Mesendoderm (in vitro differentiated cells): ENCODE results near the gene THAP7.
A peak's percentile ranks its signal among the peaks of the same experiment; 100 is the strongest.

ENCODE experiments used
- DNase-seq: peaks from one replicate; pipeline ENCODE4 v3.0.0; 2013
- H2AK5ac ChIP-seq: 2 replicates; pipeline ENCODE4 v1.6.1; 2013; ENCODE audit warnings: low read length, inconsistent platforms
- H2BK120ac ChIP-seq: 2 replicates; pipeline ENCODE4 v1.6.1; 2013; ENCODE audit warnings: low read depth, mild to moderate bottlenecking, low read length, moderate library complexity, mixed read lengths
- H2BK15ac ChIP-seq: replicated peaks from 2 replicates; pipeline ENCODE4 v1.6.1; 2013; ENCODE audit warnings: low read depth, mild to moderate bottlenecking, moderate library complexity
- H2BK5ac ChIP-seq: 2 replicates; pipeline ENCODE4 v1.6.1; 2013; ENCODE audit warnings: low read length, inconsistent platforms
- H3K18ac ChIP-seq: 2 replicates; pipeline ENCODE4 v1.6.1; 2013; ENCODE audit warnings: mild to moderate bottlenecking, low read length, mixed read lengths
- H3K23ac ChIP-seq: one replicate; pipeline ENCODE4 v1.6.1; 2013; ENCODE audit warnings: low read length
- H3K27ac ChIP-seq: 2 replicates; pipeline ENCODE4 v1.5.1; 2013; ENCODE audit warnings: low read depth, mild to moderate bottlenecking, inconsistent platforms, low read length, moderate library complexity
- H3K27me3 ChIP-seq: 2 replicates; pipeline ENCODE4 v1.6.1; 2013; ENCODE audit warnings: low read length, control low read depth, mild to moderate bottlenecking, inconsistent platforms; ENCODE audit not compliant: insufficient read depth, poor library complexity
- H3K36me3 ChIP-seq: 2 replicates; pipeline ENCODE4 v1.6.1; 2013; ENCODE audit warnings: low read length, inconsistent platforms; ENCODE audit not compliant: control insufficient read depth, insufficient read depth
- H3K4ac ChIP-seq: one replicate; pipeline ENCODE4 v1.6.1; 2013; ENCODE audit warnings: low read depth, mild to moderate bottlenecking, low read length, moderate library complexity
- H3K4me1 ChIP-seq: 2 replicates; pipeline ENCODE4 v1.6.1; 2013; ENCODE audit warnings: low read depth, low read length, inconsistent platforms; ENCODE audit not compliant: control insufficient read depth
- H3K4me2 ChIP-seq: 2 replicates; pipeline ENCODE4 v1.6.1; 2013; ENCODE audit warnings: low read length
- H3K4me3 ChIP-seq: 2 replicates; pipeline ENCODE4 v1.5.1; 2013; ENCODE audit warnings: mild to moderate bottlenecking, low read length
- H3K56ac ChIP-seq: one replicate; pipeline ENCODE4 v1.6.1; 2013; ENCODE audit warnings: low read length
- H3K79me1 ChIP-seq: 2 replicates; pipeline ENCODE4 v1.6.1; 2013; ENCODE audit warnings: low read length, inconsistent platforms
- H3K79me2 ChIP-seq: 2 replicates; pipeline ENCODE4 v1.6.1; 2013; ENCODE audit warnings: mild to moderate bottlenecking, low read length; ENCODE audit not compliant: control insufficient read depth, insufficient read depth
- H3K9ac ChIP-seq: 2 replicates; pipeline ENCODE4 v1.6.1; 2013; ENCODE audit warnings: low read length, inconsistent platforms
- H4K5ac ChIP-seq: one replicate; pipeline ENCODE4 v1.6.1; 2013; ENCODE audit warnings: low read length
- H4K8ac ChIP-seq: one replicate; pipeline ENCODE4 v1.6.1; 2013; ENCODE audit warnings: low read depth, mild to moderate bottlenecking, control low read depth, low read length, moderate library complexity
- WGBS: extraction: QIAGEN DNeasy Blood & Tissue Kit; methylation state at CpG from one replicate; pipeline ENCODE4 v1.1.7; 2013; ENCODE audit warnings: low lambda C conversion rate, missing lambda C conversion rate; ENCODE audit not compliant: insufficient coverage; ENCODE audit errors: extremely low coverage; 5-methylcytosine and 5-hydroxymethylcytosine counted together

THAP7 gene

GRCh38 chr22:20987375-20987774 lies 14.5 kb downstream of the THAP7 start:
- Histone ChIP-seq H3K27ac (no peak overlapping the region), H3K36me3 (no peaks in the 10 kb centered on the region), H3K9ac (no peak overlapping the region), H3K56ac (no peak overlapping the region), H3K79me1 (peaks cover 4% of the 10 kb centered on the region), H3K23ac (no peak overlapping the region), H3K4me1 (peaks cover 2% of the 10 kb centered on the region), H2AK5ac (no peak overlapping the region), H2BK5ac (no peak overlapping the region), H3K18ac (no peak overlapping the region), H3K27me3 (no peaks in the 10 kb centered on the region), H3K4ac (no peak overlapping the region), H3K4me3 (no peak overlapping the region), H4K5ac (no peak overlapping the region), H4K8ac (no peak overlapping the region), H2BK120ac (no peak overlapping the region), H3K4me2 (no peak overlapping the region), H2BK15ac (no peak overlapping the region), H3K79me2 (no peaks in the 10 kb centered on the region)
- WGBS: no CpG with 5 or more reads among the region's 14 CpGs
- DNase-seq: no peak

GRCh38 chr22:20986365-20986764 lies 15.6 kb downstream of the THAP7 start:
- no peak for DNase-seq
- Histone ChIP-seq H3K56ac (no peak overlapping the region), H2BK120ac (no peak overlapping the region), H3K79me1 (peaks cover 4% of the 10 kb centered on the region), H3K9ac (no peak overlapping the region), H3K23ac (no peak overlapping the region), H3K27ac (no peak overlapping the region), H3K79me2 (no peaks in the 10 kb centered on the region), H4K5ac (no peak overlapping the region), H2AK5ac (no peak overlapping the region), H2BK5ac (no peak overlapping the region), H3K4me2 (no peak overlapping the region), H3K27me3 (no peaks in the 10 kb centered on the region), H3K18ac (no peak overlapping the region), H4K8ac (no peak overlapping the region), H2BK15ac (no peak overlapping the region), H3K36me3 (no peaks in the 10 kb centered on the region), H3K4me3 (no peak overlapping the region), H3K4me1 (peaks cover 4% of the 10 kb centered on the region), H3K4ac (no peak overlapping the region)
- WGBS: 100% methylated on average over 1 of the region's 1 CpG

- H2BK15ac ChIP-seq: no peak overlapping the region
Measured at GRCh38 chr22:20985720-20986119, 16.2 kb downstream of the THAP7 start.

GRCh38 chr22:20983081-20983771 lies 18.7 kb downstream of the THAP7 start:
- no peaks in the 10 kb centered on the region for H3K36me3 ChIP-seq
- H3K4me1 ChIP-seq: peaks cover 9% of the 10 kb centered on the region
- H2BK15ac ChIP-seq: no peak overlapping the region
- H2BK120ac ChIP-seq: no peak overlapping the region
- no peaks in the 10 kb centered on the region for H3K79me2 ChIP-seq
- no peak overlapping the region for H3K18ac ChIP-seq
- DNase-seq: no peak
- peaks cover 4% of the 10 kb centered on the region for H3K79me1 ChIP-seq
- H3K4me3 ChIP-seq: no peak overlapping the region
- H4K5ac ChIP-seq: no peak overlapping the region
- H3K9ac ChIP-seq: peak overlapping the region; percentile 98
- H3K4ac ChIP-seq: no peak overlapping the region
- no peak overlapping the region for H2BK5ac ChIP-seq
- no peak overlapping the region for H3K27ac ChIP-seq
- no peak overlapping the region for H2AK5ac ChIP-seq
- no peaks in the 10 kb centered on the region for H3K27me3 ChIP-seq
- no peak overlapping the region for H4K8ac ChIP-seq
- H3K56ac ChIP-seq: peak overlapping the region; percentile 99
- WGBS: no CpG with 5 or more reads among the region's 5 CpGs
- H3K4me2 ChIP-seq: peak overlapping the region; percentile 88
- no peak overlapping the region for H3K23ac ChIP-seq

More at GRCh38 chr22:20985720-20986119, 16.2 kb downstream of the THAP7 start:
- no peaks in the 10 kb centered on the region for H3K36me3 ChIP-seq
- H3K23ac ChIP-seq: no peak overlapping the region
- H2AK5ac ChIP-seq: no peak overlapping the region
- H3K56ac ChIP-seq: no peak overlapping the region
- H3K4me1 ChIP-seq: peaks cover 6% of the 10 kb centered on the region
- no peak overlapping the region for H2BK5ac ChIP-seq
- H3K4me3 ChIP-seq: no peak overlapping the region
- DNase-seq: no peak
- H3K4ac ChIP-seq: no peak overlapping the region
- no peak overlapping the region for H2BK120ac ChIP-seq
- H4K5ac ChIP-seq: no peak overlapping the region
- WGBS: no CpG with 5 or more reads among the region's 7 CpGs
- H3K27ac ChIP-seq: no peak overlapping the region
- H3K79me1 ChIP-seq: peaks cover 4% of the 10 kb centered on the region
- no peak overlapping the region for H3K4me2 ChIP-seq
- H4K8ac ChIP-seq: no peak overlapping the region
- no peaks in the 10 kb centered on the region for H3K79me2 ChIP-seq
- H3K9ac ChIP-seq: no peak overlapping the region
- H3K18ac ChIP-seq: no peak overlapping the region
- no peaks in the 10 kb centered on the region for H3K27me3 ChIP-seq

- Histone ChIP-seq H3K4me2 (peak overlapping the region; percentile 88), H3K4me3 (peak overlapping the region; percentile 93), H2AK5ac (peak overlapping the region; percentile 22), H3K18ac (no peak overlapping the region), H3K4ac (peak overlapping the region; percentile 38), H2BK15ac (no peak overlapping the region), H3K27me3 (no peaks in the 10 kb centered on the region), H4K8ac (no peak overlapping the region), H3K56ac (peak overlapping the region; percentile 99), H3K79me2 (no peaks in the 10 kb centered on the region), H3K23ac (peak overlapping the region; percentile 92), H3K27ac (no peak overlapping the region), H3K9ac (peak overlapping the region; percentile 98), H3K79me1 (peaks cover 4% of the 10 kb centered on the region), H2BK120ac (no peak overlapping the region), H2BK5ac (no peak overlapping the region), H3K4me1 (peaks cover 9% of the 10 kb centered on the region), H3K36me3 (no peaks in the 10 kb centered on the region), H4K5ac (no peak overlapping the region)
- WGBS: no CpG with 5 or more reads among the region's 12 CpGs
- no peak for DNase-seq
Measured at GRCh38 chr22:20982563-20982882, 19.4 kb downstream of the THAP7 start.
